Neural progenitor cell (in vitro differentiated cells): ENCODE results near the gene ZNF512B. TPM values are rescaled to one million over a fixed set of nuclear protein-coding genes. Genes with fewer than 3 reads are reported as not detected.
"Not testable (repeated sequence)": the region's sequence is repeated elsewhere in the genome, so short reads cannot be mapped to it uniquely, and the experiment has no call there.

ENCODE experiments used
- DNase-seq: peaks from one replicate; pipeline ENCODE4 v3.0.0-alpha.2; 2016; ENCODE audit warnings: low spot score
- H2AFZ ChIP-seq: fragments of 200-600 bp; sonication (generic); replicated peaks from 2 replicates; pipeline ENCODE4 v1.6.1; 2016; ENCODE audit warnings: antibody characterized with exemption
- H3F3A ChIP-seq: fragments of 200-600 bp; sonication (generic); 2 replicates; pipeline ENCODE4 v1.6.1; 2016; ENCODE audit warnings: antibody characterized with exemption, low read depth
- H3K27ac ChIP-seq: fragments of 200-600 bp; sonication (generic); 2 replicates; pipeline ENCODE4 v1.5.1; 2016; ENCODE audit warnings: mild to moderate bottlenecking
- H3K27me3 ChIP-seq: fragments of 200-600 bp; sonication (generic); 2 replicates; pipeline ENCODE4 v1.6.1; 2016; ENCODE audit warnings: mild to moderate bottlenecking, moderate library complexity
- H3K36me3 ChIP-seq: fragments of 200-600 bp; sonication (generic); 2 replicates; pipeline ENCODE4 v1.5.1; 2016
- H3K4me1 ChIP-seq: fragments of 200-600 bp; sonication (generic); 2 replicates; pipeline ENCODE4 v1.6.1; 2016; ENCODE audit warnings: mixed run types
- H3K4me2 ChIP-seq: fragments of 200-600 bp; sonication (generic); 2 replicates; pipeline ENCODE4 v1.6.1; 2016
- H3K4me3 ChIP-seq: fragments of 200-600 bp; sonication (generic); 2 replicates; pipeline ENCODE4 v1.5.1; 2016
- H3K79me2 ChIP-seq: fragments of 200-600 bp; sonication (generic); 2 replicates; pipeline ENCODE4 v1.6.1; 2016; ENCODE audit warnings: low read depth
- H3K9ac ChIP-seq: fragments of 200-600 bp; sonication (generic); 2 replicates; pipeline ENCODE4 v1.6.1; 2016
- H3K9me3 ChIP-seq: fragments of 200-600 bp; sonication (generic); 2 replicates; pipeline ENCODE4 v1.5.1; 2016; ENCODE audit warnings: low read depth
- H4K20me1 ChIP-seq: fragments of 200-600 bp; sonication (generic); 2 replicates; pipeline ENCODE4 v1.6.1; 2016; ENCODE audit warnings: low read depth
- H3K27ac Mint-ChIP-seq: 3 replicates; pipeline ENCODE4 v1.8.0; 2021; ENCODE audit warnings: mixed read lengths
- H3K27me3 Mint-ChIP-seq: 2 replicates; pipeline ENCODE4 v1.8.0; 2022; ENCODE audit warnings: low read depth, mild to moderate bottlenecking, inconsistent platforms, moderate library complexity, mixed read lengths; ENCODE audit not compliant: insufficient read depth
- H3K36me3 Mint-ChIP-seq: 3 replicates; pipeline ENCODE4 v1.8.0; 2021; ENCODE audit warnings: mixed read lengths
- H3K4me1 Mint-ChIP-seq: 3 replicates; pipeline ENCODE4 v1.8.0; 2021; ENCODE audit warnings: mixed read lengths
- H3K4me3 Mint-ChIP-seq: 3 replicates; pipeline ENCODE4 v1.8.0; 2021; ENCODE audit warnings: mild to moderate bottlenecking, moderate library complexity, mixed read lengths
- H3K9me3 Mint-ChIP-seq: 3 replicates; pipeline ENCODE4 v1.8.0; 2020; ENCODE audit warnings: mixed read lengths
- EZH2 ChIP-seq: fragments of 200-600 bp; sonication (generic); IDR thresholded peaks from 2 replicates; pipeline ENCODE4 v1.6.1; 2017; ENCODE audit warnings: antibody characterized with exemption, mild to moderate bottlenecking, moderate library complexity
- EZH2phosphoT487 ChIP-seq: fragments of 200-600 bp; sonication (generic); IDR thresholded peaks from 2 replicates; pipeline ENCODE4 v1.6.1; 2017; ENCODE audit warnings: antibody characterized with exemption
- total RNA-seq: library from RNA; depleted of rRNA; stranded (reverse); fragments of >200 nt; gene quantifications from 2 replicates; pipeline ENCODE4 v1.2.3, GENCODE V29; 2015; ENCODE audit warnings: low replicate concordance
- TF ChIP-seq, protein P1 (sequence below): fragments of 200-600 bp; sonication (generic); IDR thresholded peaks from 2 replicates; pipeline ENCODE4 v1.5.1; 2017; ENCODE audit warnings: antibody characterized with exemption, mild to moderate bottlenecking

Gene ZNF512B
- total RNA-seq, 1 donor from 2014 or later = 2.9 TPM

DNA sequence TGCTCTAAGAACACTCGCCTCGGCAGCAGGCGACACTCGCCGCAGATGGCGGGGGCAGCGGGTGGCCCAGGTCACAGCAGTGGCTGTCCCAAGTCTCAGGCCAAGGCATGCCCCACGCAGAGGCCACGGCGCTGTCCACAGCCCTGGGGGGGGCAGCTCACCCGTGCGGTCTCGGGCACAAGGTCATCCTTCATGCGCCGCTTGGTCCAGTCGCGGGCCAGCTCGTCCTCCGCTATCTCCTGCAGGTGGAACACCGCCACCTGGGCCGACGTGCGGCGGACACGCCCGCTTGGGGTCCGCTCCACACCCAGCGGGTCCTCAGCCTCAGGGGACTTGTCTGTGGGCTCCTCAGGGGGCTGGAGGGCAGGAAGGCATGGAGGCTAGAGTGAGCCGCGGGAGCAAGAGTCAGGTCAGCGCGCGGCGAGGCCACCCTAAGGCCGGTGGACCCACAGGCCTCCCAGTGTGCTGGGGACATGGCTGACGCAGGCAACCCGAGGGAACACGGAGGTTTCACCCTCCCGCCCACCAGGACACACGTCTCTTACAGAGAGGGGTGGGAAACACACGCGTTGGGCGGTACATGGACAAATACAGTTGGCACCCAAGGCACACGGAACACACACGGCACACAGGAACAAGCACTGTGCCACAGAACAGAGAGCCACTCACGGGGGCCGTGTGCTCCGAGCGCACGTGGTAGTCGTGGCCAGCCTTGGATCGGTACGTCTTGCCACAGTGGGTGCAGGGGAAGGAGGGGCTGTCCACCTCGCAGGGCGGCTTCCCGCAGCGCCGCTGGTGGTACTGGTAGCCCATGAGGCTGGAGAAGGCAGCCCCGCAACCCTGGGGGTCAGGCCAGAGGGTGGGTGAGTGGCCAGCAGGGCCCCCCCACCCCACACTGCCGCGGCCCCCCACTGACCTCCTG, 7.0 kb downstream of the ZNF512B start:
- Histone ChIP-seq H3K4me1 (peaks cover 13% of the 10 kb centered on the region), H4K20me1 (peaks cover 13% of the 10 kb centered on the region), H3K4me3 (no peak overlapping the region), H3K9ac (no peak overlapping the region), H3K36me3 (no peaks in the 10 kb centered on the region), H3K4me2 (no peak overlapping the region), H2AFZ (no peak overlapping the region), H3K27ac (no peak overlapping the region), H3F3A (peaks cover 15% of the 10 kb centered on the region), H3K27me3 (no peaks in the 10 kb centered on the region), H3K9me3 (no peaks in the 10 kb centered on the region), H3K79me2 (no peaks in the 10 kb centered on the region)
- H3K4me1 Mint-ChIP-seq = peaks cover 8% of the 10 kb centered on the region
- no peak overlapping the region for H3K27ac Mint-ChIP-seq
- H3K36me3 Mint-ChIP-seq = peaks cover 2% of the 10 kb centered on the region
- TF ChIP-seq EZH2 (no peak), EZH2phosphoT487 (no peak)
- TF ChIP-seq, protein P1, sequence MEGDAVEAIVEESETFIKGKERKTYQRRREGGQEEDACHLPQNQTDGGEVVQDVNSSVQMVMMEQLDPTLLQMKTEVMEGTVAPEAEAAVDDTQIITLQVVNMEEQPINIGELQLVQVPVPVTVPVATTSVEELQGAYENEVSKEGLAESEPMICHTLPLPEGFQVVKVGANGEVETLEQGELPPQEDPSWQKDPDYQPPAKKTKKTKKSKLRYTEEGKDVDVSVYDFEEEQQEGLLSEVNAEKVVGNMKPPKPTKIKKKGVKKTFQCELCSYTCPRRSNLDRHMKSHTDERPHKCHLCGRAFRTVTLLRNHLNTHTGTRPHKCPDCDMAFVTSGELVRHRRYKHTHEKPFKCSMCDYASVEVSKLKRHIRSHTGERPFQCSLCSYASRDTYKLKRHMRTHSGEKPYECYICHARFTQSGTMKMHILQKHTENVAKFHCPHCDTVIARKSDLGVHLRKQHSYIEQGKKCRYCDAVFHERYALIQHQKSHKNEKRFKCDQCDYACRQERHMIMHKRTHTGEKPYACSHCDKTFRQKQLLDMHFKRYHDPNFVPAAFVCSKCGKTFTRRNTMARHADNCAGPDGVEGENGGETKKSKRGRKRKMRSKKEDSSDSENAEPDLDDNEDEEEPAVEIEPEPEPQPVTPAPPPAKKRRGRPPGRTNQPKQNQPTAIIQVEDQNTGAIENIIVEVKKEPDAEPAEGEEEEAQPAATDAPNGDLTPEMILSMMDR = no peak
- no peaks in the 10 kb centered on the region for H3K9me3 Mint-ChIP-seq
- H3K27me3 Mint-ChIP-seq = peaks cover 4% of the 10 kb centered on the region
- H3K4me3 Mint-ChIP-seq = no peak overlapping the region
- no peak for DNase-seq

DNA sequence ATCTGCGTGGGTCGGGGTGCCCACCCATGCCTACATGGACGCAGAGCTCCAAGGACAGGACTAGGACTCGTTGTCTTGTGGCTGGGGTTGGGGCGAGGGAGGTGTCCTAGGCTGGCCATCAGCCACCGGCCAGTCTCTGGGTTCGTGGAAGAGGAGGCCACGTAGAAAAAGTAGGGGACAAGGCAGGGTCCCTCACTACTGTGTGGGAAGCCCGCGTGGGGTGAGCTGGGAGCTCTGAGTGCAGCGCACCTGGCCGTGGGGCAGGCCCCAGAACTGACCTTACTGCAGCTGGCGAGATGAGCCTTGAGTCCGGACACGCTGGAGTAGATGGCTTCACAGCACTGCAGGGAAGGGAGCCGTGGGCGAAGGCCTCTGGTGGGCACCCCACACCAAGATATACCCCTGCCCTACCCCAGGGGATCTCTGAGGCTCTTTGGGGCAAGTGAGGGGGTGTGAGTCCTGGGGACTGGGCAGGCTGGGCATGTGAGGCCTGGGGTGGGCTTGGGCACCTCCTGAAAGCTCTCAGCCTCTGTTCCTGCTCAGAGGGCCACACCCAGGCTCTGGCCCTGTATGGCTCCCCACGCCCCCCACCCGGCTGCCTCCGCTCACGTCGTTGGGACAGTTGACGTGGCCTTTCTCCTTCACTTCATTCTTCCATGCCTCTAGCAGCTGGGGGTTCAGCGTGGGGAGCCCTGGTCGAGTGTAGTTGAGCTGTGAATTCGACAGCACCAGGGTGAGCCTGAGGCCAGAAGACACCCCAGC, 7.9 kb downstream of the ZNF512B start:
- Histone ChIP-seq H4K20me1 (peaks cover 13% of the 10 kb centered on the region), H3K4me1 (peaks cover 19% of the 10 kb centered on the region), H2AFZ (no peak overlapping the region), H3F3A (peaks cover 23% of the 10 kb centered on the region), H3K27ac (no peak overlapping the region), H3K9me3 (no peaks in the 10 kb centered on the region), H3K36me3 (no peaks in the 10 kb centered on the region), H3K4me2 (no peak overlapping the region), H3K79me2 (no peaks in the 10 kb centered on the region), H3K27me3 (no peaks in the 10 kb centered on the region), H3K9ac (no peak overlapping the region), H3K4me3 (no peak overlapping the region)
- Mint-ChIP-seq H3K4me3 (no peak overlapping the region), H3K27ac (peak overlapping the region; percentile 46), H3K9me3 (no peaks in the 10 kb centered on the region), H3K27me3 (peaks cover 4% of the 10 kb centered on the region), H3K4me1 (peaks cover 8% of the 10 kb centered on the region), H3K36me3 (peaks cover 2% of the 10 kb centered on the region)
- TF ChIP-seq, protein P1 = no peak
- TF ChIP-seq EZH2 (no peak), EZH2phosphoT487 (no peak)
- no peak for DNase-seq

DNA sequence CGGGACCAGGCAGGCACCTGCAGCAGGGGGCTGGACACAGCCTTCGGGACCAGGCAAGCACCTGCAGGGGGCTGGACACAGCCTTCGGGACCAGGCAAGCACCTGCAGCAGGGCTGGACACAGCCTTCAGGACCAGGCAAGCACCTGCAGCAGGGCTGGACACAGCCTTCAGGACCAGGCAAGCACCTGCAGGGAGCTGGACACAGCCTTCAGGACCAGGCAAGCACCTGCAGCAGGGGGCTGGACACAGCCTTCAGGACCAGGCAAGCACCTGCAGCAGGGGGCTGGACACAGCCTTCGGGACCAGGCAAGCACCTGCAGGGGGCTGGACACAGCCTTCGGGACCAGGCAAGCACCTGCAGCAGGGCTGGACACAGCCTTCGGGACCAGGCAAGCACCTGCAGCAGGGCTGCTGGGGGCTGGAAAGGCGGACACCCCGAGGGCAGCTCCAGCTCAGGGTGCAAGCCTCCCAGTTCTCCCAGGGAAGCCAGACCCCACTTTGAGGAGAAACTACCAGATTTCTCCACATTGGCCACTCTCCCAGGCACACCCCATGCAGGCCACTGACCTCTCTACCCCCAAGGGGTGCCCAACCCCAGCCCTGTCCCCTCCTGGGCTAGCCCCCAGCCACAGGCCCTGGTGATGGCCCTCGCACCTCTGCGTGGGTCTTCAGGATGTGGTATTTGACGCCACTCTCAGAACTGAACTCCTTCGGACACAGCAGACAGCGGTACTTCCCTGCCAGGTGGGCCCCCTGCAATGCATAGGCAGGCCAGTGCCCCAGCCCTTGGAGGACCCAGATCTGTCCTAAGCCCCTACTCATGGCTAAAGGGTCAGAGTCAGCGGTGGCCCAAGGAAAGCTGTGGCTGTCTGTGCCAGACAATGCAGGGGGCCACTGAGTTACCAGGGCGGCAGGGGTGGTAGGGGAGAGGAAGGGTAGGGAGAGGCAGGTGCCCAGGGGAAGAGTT, 8.8 kb downstream of the ZNF512B start:
- H3K27ac ChIP-seq, H3K9me3 Mint-ChIP-seq, H3K27me3 Mint-ChIP-seq, H3K27ac Mint-ChIP-seq, H2AFZ ChIP-seq, H3K36me3 ChIP-seq, H3K4me2 ChIP-seq, H3K36me3 Mint-ChIP-seq, H3K4me3 Mint-ChIP-seq, DNase-seq, H3K27me3 ChIP-seq, H3K9ac ChIP-seq, H3K79me2 ChIP-seq, H3K4me3 ChIP-seq, H3K9me3 ChIP-seq: not testable (repeated sequence)
- H4K20me1 ChIP-seq = peaks cover 13% of the 10 kb centered on the region
- H3K4me1 Mint-ChIP-seq = peaks cover 11% of the 10 kb centered on the region
- peaks cover 19% of the 10 kb centered on the region for H3K4me1 ChIP-seq
- H3F3A ChIP-seq = peaks cover 24% of the 10 kb centered on the region
